B cell (primary cell): ENCODE results near the gene USP14. TPM values are rescaled to one million over a fixed set of nuclear protein-coding genes. Genes with fewer than 3 reads are reported as not detected.
A peak's percentile ranks its signal among the peaks of the same experiment; 100 is the strongest.
"Not testable (repeated sequence)": the region's sequence is repeated elsewhere in the genome, so short reads cannot be mapped to it uniquely, and the experiment has no call there.

Experiments used
- ATAC-seq: fragments of 200-7000 bp; cut with Tn5 transposase; one replicate; pipeline ENCODE4 v1.10.0; 2021; ENCODE audit warnings: low read depth, mild to moderate bottlenecking, moderate number of reproducible peaks, moderate library complexity
- CTCF ChIA-PET: fragments of 350-600 bp; sonication (Branson Sonifier 250); formaldehyde crosslinking; loops from one replicate; lab custom pipeline; 2021; ENCODE audit warnings: antibody characterized with exemption, inconsistent platforms; lab: Charles Lee
- POLR2A ChIA-PET: fragments of 350-600 bp; sonication (Branson Sonifier 250); formaldehyde crosslinking; loops from one replicate; lab custom pipeline; 2021; ENCODE audit warnings: antibody characterized with exemption; lab: Charles Lee
- DNase-seq: peaks from one replicate; pipeline ENCODE4 v3.0.0; 2013
- H2AFZ ChIP-seq: 2 replicates; pipeline ENCODE4 v1.6.1; 2012; ENCODE audit warnings: mild to moderate bottlenecking, low read depth, low read length; ENCODE audit not compliant: insufficient read depth, poor library complexity, severe bottlenecking
- H3K27ac ChIP-seq, 2 donors: 1 replicate in 1 of 2; 2 replicates in 1 of 2; pipeline ENCODE4 v1.5.1; 2012 to 2013; ENCODE audit warnings: low read length in 2 of 2, mild to moderate bottlenecking in 2 of 2, moderate library complexity in 1 of 2
- H3K27me3 ChIP-seq, 4 experiments: fragments of 200-600 bp in 1 of 4; sonication (generic) in 1 of 4; replicated peaks in 1 of 4; 1 replicate in 2 of 4; 2 replicates in 2 of 4; pipeline versions ENCODE4 v1.6.1 to v1.7.0; 2013 to 2016; ENCODE audit warnings: low read length in 3 of 4, mild to moderate bottlenecking in 2 of 4, mixed read lengths in 1 of 4, moderate library complexity in 1 of 4; ENCODE audit not compliant: insufficient read depth in 4 of 4, control insufficient read depth in 3 of 4; ENCODE audit errors: control extremely low read depth in 1 of 4
- H3K36me3 ChIP-seq, 2 experiments: replicated peaks in 1 of 2; 1 replicate in 1 of 2; 2 replicates in 1 of 2; pipeline versions ENCODE4 v1.6.1 to v1.7.1; 2013; ENCODE audit warnings: low read length in 1 of 2; ENCODE audit not compliant: insufficient read depth in 2 of 2, control insufficient read depth in 1 of 2; ENCODE audit errors: control extremely low read depth in 1 of 2, extremely low read depth in 1 of 2
- H3K4me1 ChIP-seq, 2 donors: fragments of 200-600 bp in 1 of 2; sonication (generic) in 1 of 2; 1 replicate in 1 of 2; 2 replicates in 1 of 2; pipeline versions ENCODE4 v1.5.1 to v1.6.1; 2013 to 2017; ENCODE audit warnings: low read length in 2 of 2; ENCODE audit not compliant: control insufficient read depth in 2 of 2, insufficient read depth in 2 of 2
- H3K4me2 ChIP-seq: replicated peaks from 2 replicates; pipeline ENCODE3; 2012; ENCODE audit warnings: mild to moderate bottlenecking, low read depth, low read length; ENCODE audit not compliant: poor library complexity, severe bottlenecking
- H3K4me3 ChIP-seq, 5 experiments: fragments of 200-600 bp in 1 of 5; sonication (generic) in 1 of 5; 1 replicate in 3 of 5; 2 replicates in 2 of 5; pipeline versions ENCODE4 v1.5.1 to v1.7.0; 2011 to 2016; ENCODE audit warnings: low read length in 4 of 5, mild to moderate bottlenecking in 4 of 5, low read depth in 2 of 5, control low read depth in 1 of 5, moderate library complexity in 1 of 5; ENCODE audit not compliant: insufficient read depth in 1 of 5; ENCODE audit errors: control extremely low read depth in 1 of 5, extremely low read depth in 1 of 5
- H3K79me2 ChIP-seq: fragments of 200-600 bp; sonication (generic); one replicate; pipeline ENCODE4 v1.6.0; 2016; ENCODE audit warnings: low read length; ENCODE audit not compliant: control insufficient read depth, insufficient read depth
- H3K9ac ChIP-seq: fragments of 200-600 bp; sonication (generic); 2 replicates; pipeline ENCODE4 v1.6.1; 2017; ENCODE audit warnings: mild to moderate bottlenecking, low read length, moderate library complexity
- H3K9me3 ChIP-seq, 3 donors: one replicate each; pipeline versions ENCODE4 v1.6.1 to v1.7.1; 2013; ENCODE audit warnings: low read length in 2 of 3; ENCODE audit not compliant: control insufficient read depth in 2 of 3, insufficient read depth in 1 of 3; ENCODE audit errors: control extremely low read depth in 1 of 3
- H4K20me1 ChIP-seq: 2 replicates; pipeline ENCODE4 v1.6.0; 2012; ENCODE audit warnings: mild to moderate bottlenecking, low read length; ENCODE audit not compliant: insufficient read depth, control insufficient read depth, poor library complexity, severe bottlenecking
- H3K27ac Mint-ChIP-seq: one replicate; pipeline ENCODE4 v1.8.0; 2021; ENCODE audit warnings: mixed read lengths
- H3K27me3 Mint-ChIP-seq: one replicate; pipeline ENCODE4 v1.8.0; 2021; ENCODE audit warnings: mixed read lengths
- H3K4me1 Mint-ChIP-seq: one replicate; pipeline ENCODE4 v1.8.0; 2021; ENCODE audit warnings: mixed read lengths
- H3K4me3 Mint-ChIP-seq: one replicate; pipeline ENCODE4 v1.8.0; 2021; ENCODE audit warnings: mixed read lengths
- H3K9me3 Mint-ChIP-seq: one replicate; pipeline ENCODE4 v1.8.0; 2022; ENCODE audit warnings: mixed read lengths; ENCODE audit not compliant: insufficient read depth
- WGBS: methylation state at CpG from one replicate; pipeline ENCODE4 v1.1.5; 2013; ENCODE audit warnings: missing lambda C conversion rate; ENCODE audit not compliant: insufficient coverage; 5-methylcytosine and 5-hydroxymethylcytosine counted together
- intact Hi-C: fragments of 100-400 bp; cut with micrococcal nuclease; formaldehyde crosslinking; loops from one replicate; pipeline ENCODE4 v1.10.0; 2022
- polyA plus RNA-seq: library from polyadenylated mRNA; depleted of rRNA; stranded (reverse); fragments of >200 nt; gene quantifications from 2 replicates; pipeline ENCODE4 v1.2.3, GENCODE V29; 2012
- total RNA-seq, 2 donors: library from RNA; stranded (reverse); fragments of 120-200 nt in 1 of 2; gene quantifications; 1 replicate in 1 of 2; 2 replicates in 1 of 2; pipeline versions ENCODE4 v1.2.3 to v1.2.4, GENCODE V29; 2013 to 2022

The USP14 gene
- total and polyA plus RNA-seq, 2 donors (not counting 1 experiment from before 2014, with no cell fraction given): 6.0 to 38.9 TPM

DNA sequence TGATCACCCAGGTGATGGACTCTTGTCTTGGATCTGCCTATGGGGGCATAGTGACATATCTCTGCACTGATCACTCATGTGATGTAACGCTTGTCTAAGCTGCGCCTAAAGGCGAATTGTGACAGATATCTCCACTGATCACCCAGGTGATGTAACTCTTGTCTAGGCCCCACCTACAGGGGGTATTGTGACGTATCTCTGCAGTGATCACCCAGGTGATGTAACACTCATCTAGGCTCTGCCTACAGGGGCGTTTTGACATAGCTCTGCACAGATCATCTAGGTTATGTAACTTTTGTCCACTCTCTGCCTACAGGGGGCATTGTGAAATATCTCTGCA lies 48.5 kb upstream of the USP14 start:
- H3K36me3 ChIP-seq, H3K27me3 ChIP-seq, H3K4me1 ChIP-seq, H3K4me3 Mint-ChIP-seq, H3K9me3 Mint-ChIP-seq, H2AFZ ChIP-seq, H3K9me3 ChIP-seq, intact Hi-C loops, H3K9ac ChIP-seq, ATAC-seq, H3K27ac ChIP-seq, H3K4me2 ChIP-seq, H3K27me3 Mint-ChIP-seq, POLR2A ChIA-PET, H4K20me1 ChIP-seq, H3K27ac Mint-ChIP-seq, H3K79me2 ChIP-seq, DNase-seq, CTCF ChIA-PET, H3K4me3 ChIP-seq, H3K4me1 Mint-ChIP-seq: not testable (repeated sequence)
- WGBS: 79% methylated on average over 5 of the region's 5 CpGs

DNA sequence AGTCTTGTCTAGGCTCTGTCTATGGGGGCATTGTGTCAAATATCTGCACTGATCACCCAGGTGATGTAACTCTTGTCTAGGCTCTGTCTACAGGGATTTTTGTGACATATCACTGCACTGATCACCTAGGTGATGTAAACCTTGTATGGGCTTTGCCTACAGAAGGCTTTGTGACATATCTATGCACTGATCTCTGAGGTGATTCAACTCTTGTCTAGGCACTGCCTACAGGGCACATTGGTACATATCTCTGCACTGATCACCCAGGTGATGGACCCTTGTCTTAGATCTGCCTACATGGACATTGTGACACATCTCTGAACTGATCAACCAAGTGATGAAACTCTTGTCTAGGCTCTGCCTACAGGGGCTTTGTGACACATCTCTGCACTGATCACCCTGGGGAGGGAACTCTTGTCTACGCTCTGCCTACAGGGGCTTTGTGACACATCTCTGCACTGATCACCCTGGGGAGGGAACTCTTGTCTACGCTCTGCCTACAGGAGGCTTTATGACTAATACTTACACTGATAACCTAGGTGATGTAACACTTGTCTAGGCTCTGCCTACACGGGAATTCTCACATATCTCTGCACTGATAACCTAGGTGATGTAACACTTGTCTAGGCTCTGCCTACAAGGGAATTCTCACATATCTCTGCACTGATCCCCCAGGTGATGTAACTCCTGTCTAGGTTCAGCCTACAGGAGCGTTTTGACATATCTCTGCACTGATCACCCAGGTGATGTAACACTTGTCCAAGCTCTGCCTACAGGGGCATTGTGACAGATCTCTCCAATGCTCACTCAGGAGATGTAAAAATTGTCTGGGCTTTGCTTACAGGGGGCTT lies 47.8 kb upstream of the USP14 start:
- H3K4me2 ChIP-seq, H3K9me3 Mint-ChIP-seq, H4K20me1 ChIP-seq, H3K4me1 ChIP-seq, H3K36me3 ChIP-seq, H2AFZ ChIP-seq, POLR2A ChIA-PET, CTCF ChIA-PET, H3K27ac Mint-ChIP-seq, H3K27me3 ChIP-seq, ATAC-seq, H3K9me3 ChIP-seq, H3K9ac ChIP-seq, DNase-seq, H3K27me3 Mint-ChIP-seq, intact Hi-C loops, H3K4me3 ChIP-seq, H3K4me1 Mint-ChIP-seq, H3K27ac ChIP-seq, H3K79me2 ChIP-seq: not testable (repeated sequence)
- WGBS: 43% methylated on average over 3 of the region's 4 CpGs
- H3K4me3 Mint-ChIP-seq: peak overlapping the region; percentile 85
